ENCODE data around the gene PLEKHM1. TPM values are rescaled to one million over a fixed set of nuclear protein-coding genes. Genes with fewer than 3 reads are reported as not detected.
"Not testable (repeated sequence)": the region's sequence is repeated elsewhere in the genome, so short reads cannot be mapped to it uniquely, and the experiment has no call there.

The PLEKHM1 gene
- total and polyA plus RNA-seq, 2 donors = 14.2 to 21.8 TPM

DNA sequence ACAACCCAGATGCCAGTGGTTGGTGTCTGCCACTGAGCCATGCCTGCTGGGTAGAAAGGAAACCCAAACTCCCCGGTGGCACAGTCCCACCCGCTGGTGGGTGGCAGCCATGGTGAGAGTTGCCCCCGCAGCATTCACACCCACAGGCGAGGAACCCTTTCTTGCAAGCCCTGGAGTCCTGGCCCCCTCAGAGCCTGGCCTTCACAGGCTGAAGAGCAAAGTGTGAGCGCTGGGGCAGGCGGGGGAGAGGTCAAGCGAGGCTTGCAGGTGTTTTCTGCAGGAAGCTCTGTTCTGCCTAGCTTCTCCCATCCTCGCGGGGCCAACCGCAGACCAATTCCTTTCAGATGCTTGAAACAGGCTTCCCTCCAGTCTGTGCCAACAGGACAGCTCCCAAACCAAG lies 38.9 kb downstream of the PLEKHM1 start:
- not testable (repeated sequence) for H3K36me3 ChIP-seq (ENCODE audit: insufficient read depth); H3K27ac ChIP-seq (ENCODE audit: low read depth); H3K4me1 ChIP-seq (ENCODE audit: insufficient read depth); DNase-seq (ENCODE audit: extremely low spot score); H3K4me3 ChIP-seq (ENCODE audit: low read depth, low read length)
- WGBS = 94% methylated on average over 8 of the region's 10 CpGs

DNA sequence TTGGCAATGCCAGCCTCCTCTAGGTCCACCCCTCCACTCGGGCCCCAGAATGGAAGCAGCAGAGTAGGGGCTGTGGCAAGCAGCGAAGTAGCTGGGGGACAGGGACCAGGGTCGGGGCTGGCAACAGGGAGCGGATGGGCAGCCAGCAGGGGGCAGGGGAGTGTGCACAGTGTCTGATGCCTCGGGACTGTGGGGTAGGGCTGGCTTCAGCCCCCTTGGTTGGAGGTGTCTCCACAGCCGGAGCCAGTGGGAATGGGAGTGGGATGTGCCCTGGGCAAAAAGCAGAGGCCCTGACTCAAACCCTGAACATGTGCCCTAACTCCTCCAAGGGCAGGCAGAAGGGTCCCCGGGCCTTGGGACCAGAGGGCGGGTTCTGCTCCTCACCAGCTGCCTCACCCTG lies 39.4 kb downstream of the PLEKHM1 start:
- Histone ChIP-seq H3K4me3 (ENCODE audit: low read depth, low read length) (no peak overlapping the region), H3K4me1 (ENCODE audit: insufficient read depth) (no peaks in the 10 kb centered on the region), H3K36me3 (ENCODE audit: insufficient read depth) (peaks cover 2% of the 10 kb centered on the region), H3K27ac (ENCODE audit: low read depth) (no peak overlapping the region)
- no peak for DNase-seq (ENCODE audit: extremely low spot score)
- 85% methylated on average over 8 of the region's 8 CpGs for WGBS

DNA sequence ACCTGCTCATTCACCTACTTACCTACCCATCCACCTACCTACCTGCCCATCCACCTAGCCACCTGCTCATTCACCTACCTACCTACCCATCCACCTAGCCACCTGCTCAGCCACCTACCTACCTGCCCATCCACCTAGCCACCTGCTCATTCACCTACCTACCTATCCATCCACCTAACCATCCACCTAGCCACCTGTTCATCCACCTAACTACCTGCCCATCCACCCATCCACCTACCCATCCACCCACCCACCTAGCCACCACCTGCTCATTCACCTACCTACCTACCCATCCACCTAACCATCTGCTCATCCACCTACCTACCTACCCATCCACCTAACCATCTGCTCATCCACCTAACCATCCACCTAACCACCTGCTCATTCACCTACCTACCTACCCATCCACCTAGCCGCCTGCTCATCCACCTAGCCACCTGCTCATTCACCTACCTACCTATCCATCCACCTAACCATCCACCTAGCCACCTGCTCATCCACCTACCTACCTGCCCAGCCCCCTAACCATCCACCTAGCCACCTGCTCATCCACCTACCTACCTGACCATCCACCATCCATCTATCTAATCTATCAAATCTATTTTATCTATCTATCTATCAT lies 40.7 kb downstream of the PLEKHM1 start:
- 98% methylated on average over 1 of the region's 1 CpG for WGBS
- not testable (repeated sequence) for H3K36me3 ChIP-seq (ENCODE audit: insufficient read depth); H3K4me3 ChIP-seq (ENCODE audit: low read depth, low read length); H3K27ac ChIP-seq (ENCODE audit: low read depth); DNase-seq (ENCODE audit: extremely low spot score); H3K4me1 ChIP-seq (ENCODE audit: insufficient read depth)

DNA sequence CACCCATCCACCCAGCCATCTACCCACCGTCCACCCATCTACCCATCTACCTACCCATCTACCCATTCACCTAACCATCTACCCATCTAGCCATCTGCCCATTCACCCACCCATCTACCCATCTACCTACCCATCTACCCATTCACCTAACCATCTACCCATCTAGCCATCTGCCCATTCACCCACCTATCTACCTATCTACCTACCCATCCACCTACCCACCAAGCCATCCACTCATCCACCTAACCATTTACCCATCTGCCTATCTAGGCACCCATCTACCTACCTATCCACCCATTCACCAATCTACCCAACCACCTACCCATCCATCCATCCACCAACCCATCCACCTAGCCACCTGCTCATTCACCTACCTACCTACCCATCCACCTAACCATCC lies 41.3 kb downstream of the PLEKHM1 start:
- not testable (repeated sequence) for DNase-seq (ENCODE audit: extremely low spot score); H3K27ac ChIP-seq (ENCODE audit: low read depth); H3K36me3 ChIP-seq (ENCODE audit: insufficient read depth); H3K4me3 ChIP-seq (ENCODE audit: low read depth, low read length); H3K4me1 ChIP-seq (ENCODE audit: insufficient read depth)
- WGBS = 100% methylated on average over 1 of the region's 1 CpG

DNA sequence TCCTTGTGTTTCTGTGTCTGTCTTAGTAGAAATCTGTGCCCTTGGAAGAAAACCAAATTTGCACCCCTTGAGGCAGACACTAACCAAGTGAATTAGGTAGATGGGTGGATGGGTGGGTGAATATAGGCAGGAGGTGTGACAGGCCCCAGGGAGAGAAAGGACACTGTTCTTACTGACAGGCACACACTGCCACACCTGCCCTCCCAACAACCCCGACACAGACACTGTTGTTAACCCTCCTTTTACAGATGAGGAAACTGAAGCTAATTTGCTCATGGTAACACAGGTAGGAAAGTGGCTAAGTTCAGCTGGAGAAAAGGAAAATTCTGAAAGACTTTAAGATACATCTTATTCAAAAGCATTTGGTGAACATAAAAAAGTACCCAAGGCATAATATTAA lies 42.0 kb downstream of the PLEKHM1 start:
- not testable (repeated sequence) for H3K27ac ChIP-seq (ENCODE audit: low read depth); H3K36me3 ChIP-seq (ENCODE audit: insufficient read depth)

DNA sequence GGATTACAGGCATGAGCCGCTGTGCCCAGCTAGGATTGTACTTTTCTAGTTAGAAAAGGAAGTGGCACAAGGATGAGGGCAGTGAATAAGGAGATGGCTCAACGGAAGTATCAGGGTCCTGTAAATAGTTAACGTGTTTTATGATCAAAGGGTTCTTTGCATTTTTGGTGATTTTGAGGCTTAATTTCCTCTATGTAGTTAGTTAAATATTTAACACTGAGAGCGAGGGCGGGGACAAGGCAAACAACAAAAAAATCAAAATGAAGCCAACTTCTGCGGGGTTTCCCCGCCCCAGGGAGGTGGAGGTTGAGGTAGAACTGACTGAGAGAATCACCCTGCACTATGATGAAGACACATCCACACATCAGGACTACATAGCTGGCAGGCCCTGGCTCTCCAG lies 42.5 kb downstream of the PLEKHM1 start:
- not testable (repeated sequence) for H3K4me3 ChIP-seq (ENCODE audit: low read depth, low read length); H3K36me3 ChIP-seq (ENCODE audit: insufficient read depth); H3K4me1 ChIP-seq (ENCODE audit: insufficient read depth); DNase-seq (ENCODE audit: extremely low spot score); H3K27ac ChIP-seq (ENCODE audit: low read depth)
- 89% methylated on average over 7 of the region's 7 CpGs for WGBS

More for the DNA sequence above, 42.0 kb downstream of the PLEKHM1 start:
- not testable (repeated sequence) for DNase-seq (ENCODE audit: extremely low spot score); H3K4me1 ChIP-seq (ENCODE audit: insufficient read depth); H3K4me3 ChIP-seq (ENCODE audit: low read depth, low read length)
- 100% methylated on average over 1 of the region's 1 CpG for WGBS

DNA sequence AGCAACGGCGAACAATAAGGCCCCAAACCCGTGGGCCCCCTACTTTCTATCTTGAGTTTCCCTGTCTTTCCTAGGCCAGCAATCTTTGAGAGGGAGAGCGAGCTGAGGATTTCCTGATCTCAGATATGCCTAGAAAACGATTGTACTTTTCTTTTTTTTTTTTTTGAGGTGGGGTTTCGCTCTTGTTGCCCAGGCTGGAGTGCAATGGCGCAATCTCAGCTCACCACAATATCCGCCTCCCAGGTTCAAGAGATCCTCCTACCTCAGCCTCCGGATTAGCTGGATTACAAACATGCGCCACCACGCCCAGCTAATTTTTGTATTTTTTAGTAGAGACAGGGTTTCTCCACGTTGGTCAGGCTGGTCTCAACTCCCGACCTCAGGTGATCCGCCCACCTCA lies 42.9 kb downstream of the PLEKHM1 start:
- not testable (repeated sequence) for H3K36me3 ChIP-seq (ENCODE audit: insufficient read depth); H3K4me3 ChIP-seq (ENCODE audit: low read depth, low read length); H3K27ac ChIP-seq (ENCODE audit: low read depth)

DNA sequence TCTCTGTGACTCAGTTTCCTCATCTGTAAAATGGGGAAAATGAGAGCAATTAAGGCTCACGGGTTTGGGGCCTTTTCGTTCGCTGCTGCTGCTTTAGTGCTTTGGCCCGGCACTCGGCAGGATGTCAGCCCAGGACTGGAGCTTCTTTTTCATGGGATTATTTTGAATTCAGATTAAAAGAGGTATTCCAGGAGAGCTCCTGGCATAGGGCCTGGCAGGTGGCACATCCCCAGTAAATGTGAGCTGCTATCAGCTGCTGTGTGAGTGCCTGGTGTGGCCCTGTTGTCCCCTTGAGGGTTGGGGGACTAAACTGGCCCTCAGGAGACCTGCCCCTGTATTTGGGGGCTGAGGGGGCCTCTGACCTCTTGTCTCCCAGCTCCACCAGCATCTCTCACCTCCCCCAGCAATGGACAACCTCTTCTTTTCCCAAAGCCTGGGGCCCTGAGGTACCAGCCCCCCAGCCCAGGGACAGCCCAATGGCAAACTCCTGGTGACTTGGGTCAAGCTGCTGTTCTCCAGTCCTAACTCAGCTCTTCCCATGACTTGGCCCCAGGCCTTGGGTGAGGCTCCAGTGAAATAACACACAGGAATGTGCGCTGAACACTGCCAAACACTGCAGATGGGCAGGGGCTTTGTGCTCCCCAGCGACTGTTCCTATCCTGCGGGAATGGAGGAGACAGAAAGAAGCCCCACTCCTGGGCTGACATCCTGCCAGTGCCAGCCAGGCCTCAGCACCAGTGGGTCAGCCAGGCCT lies 43.5 kb downstream of the PLEKHM1 start:
- DNase-seq (ENCODE audit: extremely low spot score); H3K27ac ChIP-seq (ENCODE audit: low read depth); H3K4me1 ChIP-seq (ENCODE audit: insufficient read depth); H3K4me3 ChIP-seq (ENCODE audit: low read depth, low read length); H3K36me3 ChIP-seq (ENCODE audit: insufficient read depth): not testable (repeated sequence)
- 82% methylated on average over 8 of the region's 8 CpGs for WGBS

More for the DNA sequence above, 42.9 kb downstream of the PLEKHM1 start:
- not testable (repeated sequence) for H3K4me1 ChIP-seq (ENCODE audit: insufficient read depth); DNase-seq (ENCODE audit: extremely low spot score)
- WGBS = 74% methylated on average over 14 of the region's 14 CpGs

DNA sequence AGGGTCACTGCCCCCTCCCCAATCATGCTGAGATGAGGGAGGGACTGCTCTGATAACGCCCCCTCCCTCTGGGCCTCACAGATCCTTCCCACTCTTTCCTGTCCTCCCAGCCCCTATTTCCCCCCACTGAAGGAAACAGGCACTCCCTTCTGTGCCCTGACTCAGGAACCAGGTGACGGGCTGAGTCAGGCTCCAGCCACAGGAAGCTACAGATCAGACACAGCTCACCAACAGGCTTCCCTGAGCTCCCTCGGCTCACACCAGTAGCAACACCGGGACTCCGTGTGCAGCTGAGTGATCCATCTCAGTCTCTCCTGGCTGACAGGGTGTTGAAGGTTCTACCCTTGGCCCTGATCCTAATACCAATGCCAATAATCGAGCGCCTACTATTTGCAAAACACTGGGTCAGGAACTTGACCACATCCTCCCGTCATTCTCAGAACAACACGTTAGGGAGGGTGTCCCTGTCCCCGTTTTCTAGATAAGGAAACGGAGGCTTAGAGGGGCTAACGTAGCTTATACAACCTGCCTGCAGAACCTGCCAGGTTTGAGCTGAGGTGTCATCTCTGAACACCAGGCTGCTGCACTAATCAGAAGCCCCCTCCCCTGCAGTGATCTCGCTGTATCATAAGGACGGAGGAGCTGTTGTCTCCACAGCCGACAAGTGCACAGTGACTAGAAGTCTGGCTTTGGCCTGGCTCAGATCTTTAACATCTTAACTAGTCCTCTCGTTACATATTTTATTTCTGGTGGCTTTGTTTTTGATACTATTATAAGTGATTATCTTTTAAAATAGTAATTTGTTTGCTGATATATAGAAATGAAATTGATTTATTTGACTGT lies 44.4 kb downstream of the PLEKHM1 start:
- not testable (repeated sequence) for H3K27ac ChIP-seq (ENCODE audit: low read depth); H3K4me1 ChIP-seq (ENCODE audit: insufficient read depth); H3K4me3 ChIP-seq (ENCODE audit: low read depth, low read length); H3K36me3 ChIP-seq (ENCODE audit: insufficient read depth); DNase-seq (ENCODE audit: extremely low spot score)
- WGBS = 62% methylated on average over 16 of the region's 16 CpGs

DNA sequence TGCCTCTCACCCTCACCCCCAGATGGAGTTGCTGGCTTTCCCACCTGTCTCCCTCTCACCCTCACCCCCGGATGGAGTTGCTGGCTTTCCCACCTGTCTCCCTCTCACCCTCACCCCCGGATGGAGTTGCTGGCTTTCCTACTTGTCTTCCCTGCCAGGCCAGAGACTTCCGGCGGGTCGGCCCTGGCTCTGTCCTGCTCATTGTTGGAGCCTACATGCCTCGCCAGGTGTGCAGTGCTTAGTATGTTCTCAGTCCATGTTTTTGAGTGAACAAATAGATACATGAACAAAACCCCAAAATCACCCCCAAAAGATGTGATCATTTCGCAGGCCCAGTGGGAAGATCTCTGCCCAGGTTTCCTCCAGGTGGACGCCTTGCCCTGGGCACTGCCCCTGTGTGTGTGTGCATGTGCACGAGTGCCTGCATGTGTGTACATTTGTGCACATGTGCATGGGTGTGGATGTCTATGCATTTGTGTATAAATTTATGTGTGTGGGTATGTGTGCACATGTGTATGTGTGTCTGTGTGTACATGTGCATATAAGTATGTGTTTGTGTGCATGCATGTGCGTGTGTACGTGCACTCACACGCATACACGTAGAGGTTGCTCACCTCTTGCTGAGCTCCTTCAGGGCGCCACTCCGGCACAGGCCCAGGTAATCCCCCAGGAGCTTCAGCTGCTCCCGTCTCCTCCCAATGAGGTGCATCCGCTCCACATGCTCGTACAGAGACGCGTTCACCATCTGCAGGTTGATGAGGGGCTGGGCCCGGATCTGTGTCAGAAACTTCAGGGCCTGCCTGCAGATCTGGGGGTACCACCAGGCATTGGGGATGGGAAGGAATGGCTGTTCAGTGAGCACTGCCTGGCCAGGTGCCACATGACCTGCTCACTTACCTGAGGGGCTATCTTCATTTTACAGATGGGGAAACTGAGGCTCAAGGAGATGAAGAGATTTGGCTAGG lies 45.4 kb downstream of the PLEKHM1 start:
- not testable (repeated sequence) for H3K36me3 ChIP-seq (ENCODE audit: insufficient read depth); DNase-seq (ENCODE audit: extremely low spot score); H3K27ac ChIP-seq (ENCODE audit: low read depth); H3K4me1 ChIP-seq (ENCODE audit: insufficient read depth); H3K4me3 ChIP-seq (ENCODE audit: low read depth, low read length)
- 90% methylated on average over 21 of the region's 21 CpGs for WGBS

DNA sequence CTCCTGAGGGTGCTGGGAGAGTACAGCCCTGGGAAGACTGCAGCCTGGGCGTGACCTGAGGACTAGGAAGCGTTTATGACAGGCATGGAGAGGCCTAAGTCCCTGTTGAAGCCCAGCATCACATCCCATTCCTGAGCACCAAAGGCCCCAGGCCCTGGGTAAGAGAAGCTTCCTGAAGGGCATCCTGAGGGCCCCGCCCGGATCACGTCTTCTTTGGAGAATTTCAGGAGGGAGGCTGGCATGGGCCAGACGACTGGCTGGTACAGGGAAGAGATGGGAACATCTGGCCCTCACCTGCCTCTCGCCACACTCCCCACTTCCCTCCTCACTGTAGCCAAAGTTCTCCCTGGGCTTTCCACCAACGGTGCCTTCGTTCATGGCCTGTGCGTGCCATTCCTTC lies 46.2 kb downstream of the PLEKHM1 start:
- WGBS = 89% methylated on average over 10 of the region's 10 CpGs
- not testable (repeated sequence) for DNase-seq (ENCODE audit: extremely low spot score); H3K27ac ChIP-seq (ENCODE audit: low read depth); H3K36me3 ChIP-seq (ENCODE audit: insufficient read depth); H3K4me3 ChIP-seq (ENCODE audit: low read depth, low read length); H3K4me1 ChIP-seq (ENCODE audit: insufficient read depth)

DNA sequence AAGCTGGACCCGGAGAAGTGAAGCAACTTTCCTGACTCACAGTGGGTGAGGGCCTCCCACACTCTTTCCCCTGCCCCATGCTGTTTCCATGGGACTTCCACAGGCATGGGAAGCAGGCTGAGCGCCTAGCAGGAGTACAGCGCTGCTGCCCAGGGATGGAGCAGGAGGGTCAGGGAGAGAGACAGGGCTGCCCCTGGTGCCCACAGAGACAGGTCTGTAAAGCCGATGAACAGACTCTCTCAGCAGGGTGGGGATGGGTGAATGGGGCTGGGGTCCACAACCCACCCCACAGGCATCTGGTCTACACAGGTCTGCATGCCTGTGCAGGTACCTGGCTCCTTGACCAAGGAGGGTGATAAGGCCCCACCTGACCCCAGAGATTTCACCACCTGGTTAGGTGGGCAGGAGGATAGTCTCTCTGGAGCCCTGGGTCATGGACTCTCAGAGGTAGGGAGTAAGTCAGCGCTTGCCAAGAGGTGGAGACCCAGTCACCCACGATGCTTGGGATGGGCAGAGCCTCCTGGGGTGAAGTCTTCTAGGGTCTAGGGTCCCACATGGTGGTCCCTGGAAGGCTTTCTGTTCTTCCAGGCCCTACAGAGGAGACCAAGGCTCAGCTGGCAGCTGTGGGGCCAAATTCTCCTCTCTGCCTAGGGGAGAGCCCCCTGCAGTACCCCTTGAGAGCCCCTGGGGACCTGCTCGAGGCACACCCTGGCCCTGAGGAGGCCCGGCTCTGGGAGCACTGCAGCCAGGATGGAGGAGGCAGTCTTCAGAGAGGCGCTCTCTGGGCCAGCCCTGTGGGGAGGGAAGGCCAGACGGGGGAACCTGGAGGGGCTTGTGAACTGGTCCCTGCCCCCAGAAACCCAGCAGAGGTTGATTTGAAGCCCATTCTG lies 46.9 kb downstream of the PLEKHM1 start:
- H3K36me3 ChIP-seq (ENCODE audit: insufficient read depth); H3K27ac ChIP-seq (ENCODE audit: low read depth); H3K4me3 ChIP-seq (ENCODE audit: low read depth, low read length); H3K4me1 ChIP-seq (ENCODE audit: insufficient read depth); DNase-seq (ENCODE audit: extremely low spot score): not testable (repeated sequence)
- WGBS = 88% methylated on average over 10 of the region's 10 CpGs

Measured in urinary bladder (tissue), 4 donors.